H9 (cell line): ENCODE results near the gene KCNK16. TPM values are rescaled to one million over a fixed set of nuclear protein-coding genes. Genes with fewer than 3 reads are reported as not detected.

ENCODE experiments used
- DNase-seq: peaks from one replicate; pipeline ENCODE4 v3.0.0-alpha.2; 2017
- H2AFZ ChIP-seq: one replicate; pipeline ENCODE4 v1.6.1; 2013; ENCODE audit warnings: mild to moderate bottlenecking, low read length, control low read depth, moderate library complexity
- H2AK5ac ChIP-seq: 2 replicates; pipeline ENCODE4 v1.6.1; 2013; ENCODE audit warnings: low read length, control low read depth, mixed read lengths; ENCODE audit not compliant: insufficient read length
- H2BK120ac ChIP-seq: one replicate; pipeline ENCODE4 v1.6.1; 2013; ENCODE audit warnings: low read depth, mild to moderate bottlenecking, low read length, control low read depth, inconsistent platforms; ENCODE audit not compliant: poor library complexity, severe bottlenecking
- H2BK12ac ChIP-seq: 2 replicates; pipeline ENCODE4 v1.6.1; 2013; ENCODE audit warnings: low read length, control low read depth, mixed read lengths, low read depth; ENCODE audit not compliant: insufficient read length
- H2BK15ac ChIP-seq: 2 replicates; pipeline ENCODE4 v1.6.1; 2013; ENCODE audit warnings: low read depth, low read length, control low read depth
- H2BK20ac ChIP-seq: one replicate; pipeline ENCODE4 v1.6.1; 2013; ENCODE audit warnings: low read depth, mild to moderate bottlenecking, low read length, control low read depth, inconsistent platforms; ENCODE audit not compliant: poor library complexity, severe bottlenecking
- H2BK5ac ChIP-seq: 2 replicates; pipeline ENCODE4 v1.6.1; 2013; ENCODE audit warnings: low read length, control low read depth, mixed read lengths; ENCODE audit not compliant: insufficient read length
- H3K14ac ChIP-seq: 2 replicates; pipeline ENCODE4 v1.6.1; 2013; ENCODE audit warnings: low read length, control low read depth; ENCODE audit not compliant: insufficient read depth
- H3K18ac ChIP-seq: 2 replicates; pipeline ENCODE4 v1.6.1; 2013; ENCODE audit warnings: low read depth, mild to moderate bottlenecking, mixed read lengths, low read length, control low read depth; ENCODE audit not compliant: insufficient read length
- H3K23ac ChIP-seq: 2 replicates; pipeline ENCODE4 v1.6.1; 2013; ENCODE audit warnings: low read length, control low read depth, mixed read lengths, low read depth; ENCODE audit not compliant: insufficient read length
- H3K23me2 ChIP-seq: 2 replicates; pipeline ENCODE4 v1.6.1; 2013; ENCODE audit warnings: low read depth, mild to moderate bottlenecking, mixed read lengths, low read length, control low read depth; ENCODE audit not compliant: insufficient read length, poor library complexity, severe bottlenecking
- H3K27ac ChIP-seq: 2 replicates; pipeline ENCODE4 v1.5.1; 2013; ENCODE audit warnings: low read length, control low read depth, mixed read lengths, low read depth; ENCODE audit not compliant: insufficient read length
- H3K27me3 ChIP-seq: 2 replicates; pipeline ENCODE4 v1.6.1; 2013; ENCODE audit warnings: low read length, control low read depth, inconsistent platforms; ENCODE audit not compliant: insufficient read depth
- H3K4ac ChIP-seq: 2 replicates; pipeline ENCODE4 v1.6.1; 2013; ENCODE audit warnings: low read depth, mild to moderate bottlenecking, control low read depth, inconsistent platforms, low read length, moderate library complexity
- H3K4me1 ChIP-seq: 2 replicates; pipeline ENCODE4 v1.6.1; 2013; ENCODE audit warnings: low read length, control low read depth, inconsistent platforms; ENCODE audit not compliant: insufficient read depth
- H3K4me2 ChIP-seq: 2 replicates; pipeline ENCODE4 v1.6.1; 2013; ENCODE audit warnings: low read length, control low read depth, mixed read lengths; ENCODE audit not compliant: insufficient read length, insufficient read depth
- H3K56ac ChIP-seq: 2 replicates; pipeline ENCODE4 v1.6.1; 2013; ENCODE audit warnings: low read depth, mild to moderate bottlenecking, mixed read lengths, low read length, control low read depth; ENCODE audit not compliant: insufficient read length
- H3K79me1 ChIP-seq: 2 replicates; pipeline ENCODE4 v1.6.1; 2013; ENCODE audit warnings: low read depth, mild to moderate bottlenecking, moderate library complexity, low read length, control low read depth, inconsistent platforms; ENCODE audit not compliant: insufficient read depth, poor library complexity, severe bottlenecking
- H3K79me2 ChIP-seq: 2 replicates; pipeline ENCODE4 v1.6.1; 2013; ENCODE audit warnings: low read length, control low read depth, inconsistent platforms; ENCODE audit not compliant: insufficient read depth
- H3K9ac ChIP-seq: 2 replicates; pipeline ENCODE4 v1.6.1; 2013; ENCODE audit warnings: low read length, control low read depth, mixed read lengths; ENCODE audit not compliant: insufficient read length; ENCODE audit errors: extremely low read depth
- H3K9me3 ChIP-seq: one replicate; pipeline ENCODE4 v1.6.1; 2013; ENCODE audit warnings: low read depth, low read length, inconsistent platforms; ENCODE audit not compliant: control insufficient read depth
- H3T11ph ChIP-seq: one replicate; pipeline ENCODE4 v1.6.1; 2013; ENCODE audit warnings: mild to moderate bottlenecking, low read length, control low read depth, inconsistent platforms
- H4K20me1 ChIP-seq: one replicate; pipeline ENCODE4 v1.6.1; 2013; ENCODE audit not compliant: control insufficient read depth, insufficient read length, insufficient read depth
- H4K5ac ChIP-seq: 2 replicates; pipeline ENCODE4 v1.6.1; 2013; ENCODE audit warnings: low read depth, mild to moderate bottlenecking, mixed read lengths, low read length, control low read depth; ENCODE audit not compliant: insufficient read length
- H4K8ac ChIP-seq: replicated peaks from 2 replicates; pipeline ENCODE4 v1.6.1; 2013; ENCODE audit warnings: low read length, control low read depth, mixed read lengths, low read depth; ENCODE audit not compliant: insufficient read length
- H4K91ac ChIP-seq: 2 replicates; pipeline ENCODE4 v1.6.1; 2013; ENCODE audit warnings: low read depth, mild to moderate bottlenecking, moderate library complexity, mixed read lengths, low read length, control low read depth; ENCODE audit not compliant: insufficient read length
- H3K27ac Mint-ChIP-seq, 3 experiments: 2 replicates in 2 of 3; 3 replicates in 1 of 3; pipeline ENCODE4 v1.8.0; 2020 to 2021; ENCODE audit warnings: mixed read lengths in 3 of 3, mild to moderate bottlenecking in 1 of 3, moderate library complexity in 1 of 3
- H3K27me3 Mint-ChIP-seq: 2 replicates; pipeline ENCODE4 v1.8.0; 2021; ENCODE audit warnings: low read depth, mild to moderate bottlenecking, moderate library complexity, mixed read lengths
- H3K36me3 Mint-ChIP-seq, 3 experiments: 2 replicates in 2 of 3; 3 replicates in 1 of 3; pipeline ENCODE4 v1.8.0; 2020 to 2021; ENCODE audit warnings: low read depth in 3 of 3, mixed read lengths in 3 of 3; ENCODE audit not compliant: insufficient read depth in 1 of 3
- H3K4me1 Mint-ChIP-seq, 2 experiments: 2 replicates each; pipeline ENCODE4 v1.8.0; 2020; ENCODE audit warnings: mixed read lengths in 2 of 2
- H3K4me3 Mint-ChIP-seq, 2 experiments: 2 replicates in 1 of 2; 3 replicates in 1 of 2; pipeline ENCODE4 v1.8.0; 2020 to 2021; ENCODE audit warnings: mild to moderate bottlenecking in 2 of 2, mixed read lengths in 2 of 2, moderate library complexity in 1 of 2
- H3K9me3 Mint-ChIP-seq, 2 experiments: 2 replicates in 1 of 2; 3 replicates in 1 of 2; pipeline ENCODE4 v1.8.0; 2020; ENCODE audit warnings: mild to moderate bottlenecking in 2 of 2, mixed read lengths in 2 of 2, moderate library complexity in 1 of 2
- WGBS: extraction: QIAGEN DNeasy Blood & Tissue Kit; methylation state at CpG from one replicate; pipeline ENCODE4 v1.1.7; 2013; ENCODE audit warnings: missing lambda C conversion rate, low lambda C conversion rate, mixed read lengths; ENCODE audit not compliant: insufficient read length; ENCODE audit errors: extremely low coverage; 5-methylcytosine and 5-hydroxymethylcytosine counted together
- total RNA-seq: library from RNA; stranded (reverse); gene quantifications from 2 replicates; pipeline ENCODE4 v1.2.1, GENCODE V29; 2021
- TF ChIP-seq, protein P1 (sequence below): fragments of 200-600 bp; sonication (generic); conservative IDR thresholded peaks from 3 replicates; pipeline ENCODE4 v1.8.0; 2021; ENCODE audit warnings: antibody characterized with exemption, mild to moderate bottlenecking

The KCNK16 gene
- total RNA-seq, 1 experiment from 2014 or later: not detected

DNA sequence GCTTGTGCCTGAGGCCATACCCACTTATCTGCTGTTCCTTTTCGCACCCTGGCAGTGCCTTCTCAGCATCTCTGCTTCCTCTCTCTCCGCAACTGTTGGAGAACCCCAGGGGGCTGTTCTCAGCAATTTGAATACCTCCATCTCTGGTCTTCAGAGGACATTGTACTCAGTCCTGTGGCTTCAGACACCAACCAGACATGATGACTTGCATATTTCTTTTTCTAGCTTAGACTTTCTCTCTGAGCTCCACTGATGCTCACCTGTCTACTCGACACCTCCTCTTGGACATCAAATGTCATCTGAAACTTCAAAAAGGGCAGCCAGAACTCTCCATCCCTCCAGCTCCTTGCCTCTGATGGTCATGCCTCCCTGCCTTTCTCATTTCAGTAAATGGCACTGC lies 18.9 kb upstream of the KCNK16 start:
- H3K27ac ChIP-seq: no peak overlapping the region
- H3K27me3 ChIP-seq: no peaks in the 10 kb centered on the region
- Mint-ChIP-seq H3K4me3 (no peak overlapping the region), H3K27me3 (peaks cover 5% of the 10 kb centered on the region), H3K27ac (no peak overlapping the region), H3K9me3 (peaks cover 0 to 4% of the 10 kb centered on the region in 2 experiments; a peak in 3 of 5 replicates), H3K4me1 (peaks cover 35 to 47% of the 10 kb centered on the region in 2 experiments), H3K36me3 (peaks cover 0 to 5% (median 0%) of the 10 kb centered on the region in 3 experiments; a peak in 2 of 7 replicates)
- TF ChIP-seq, protein P1, sequence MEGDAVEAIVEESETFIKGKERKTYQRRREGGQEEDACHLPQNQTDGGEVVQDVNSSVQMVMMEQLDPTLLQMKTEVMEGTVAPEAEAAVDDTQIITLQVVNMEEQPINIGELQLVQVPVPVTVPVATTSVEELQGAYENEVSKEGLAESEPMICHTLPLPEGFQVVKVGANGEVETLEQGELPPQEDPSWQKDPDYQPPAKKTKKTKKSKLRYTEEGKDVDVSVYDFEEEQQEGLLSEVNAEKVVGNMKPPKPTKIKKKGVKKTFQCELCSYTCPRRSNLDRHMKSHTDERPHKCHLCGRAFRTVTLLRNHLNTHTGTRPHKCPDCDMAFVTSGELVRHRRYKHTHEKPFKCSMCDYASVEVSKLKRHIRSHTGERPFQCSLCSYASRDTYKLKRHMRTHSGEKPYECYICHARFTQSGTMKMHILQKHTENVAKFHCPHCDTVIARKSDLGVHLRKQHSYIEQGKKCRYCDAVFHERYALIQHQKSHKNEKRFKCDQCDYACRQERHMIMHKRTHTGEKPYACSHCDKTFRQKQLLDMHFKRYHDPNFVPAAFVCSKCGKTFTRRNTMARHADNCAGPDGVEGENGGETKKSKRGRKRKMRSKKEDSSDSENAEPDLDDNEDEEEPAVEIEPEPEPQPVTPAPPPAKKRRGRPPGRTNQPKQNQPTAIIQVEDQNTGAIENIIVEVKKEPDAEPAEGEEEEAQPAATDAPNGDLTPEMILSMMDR: no peak
- H4K5ac ChIP-seq: no peak overlapping the region
- no CpG with 5 or more reads among the region's 3 CpGs for WGBS
- H4K20me1 ChIP-seq: no peaks in the 10 kb centered on the region
- H3K9me3 ChIP-seq: no peaks in the 10 kb centered on the region
- no peak overlapping the region for H3K23ac ChIP-seq
- H2AFZ ChIP-seq: no peak overlapping the region
- no peak overlapping the region for H3K18ac ChIP-seq
- H3K9ac ChIP-seq: no peak overlapping the region
- H2BK5ac ChIP-seq: no peak overlapping the region
- no peaks in the 10 kb centered on the region for H3K79me1 ChIP-seq
- H2BK120ac ChIP-seq: no peak overlapping the region
- DNase-seq: no peak
- H3T11ph ChIP-seq: no peak overlapping the region
- no peak overlapping the region for H2BK20ac ChIP-seq
- no peaks in the 10 kb centered on the region; the same call in 1 of the 2 replicates for H3K4me1 ChIP-seq
- no peak overlapping the region for H4K8ac ChIP-seq
- no peaks in the 10 kb centered on the region for H3K23me2 ChIP-seq
- no peak overlapping the region for H4K91ac ChIP-seq
- H3K79me2 ChIP-seq: no peaks in the 10 kb centered on the region
- H3K4me2 ChIP-seq: no peak overlapping the region
- no peak overlapping the region for H3K4ac ChIP-seq
- H3K14ac ChIP-seq: no peak overlapping the region
- H2BK12ac ChIP-seq: no peak overlapping the region
- H3K56ac ChIP-seq: no peak overlapping the region
- no peak overlapping the region for H2BK15ac ChIP-seq
- no peak overlapping the region for H2AK5ac ChIP-seq
